ENCODE measurements around the gene ECI1.

GRCh38 chr16:2250652-2251295, 613 bp downstream of the ECI1 start:
- TF ChIP-seq, protein P1, sequence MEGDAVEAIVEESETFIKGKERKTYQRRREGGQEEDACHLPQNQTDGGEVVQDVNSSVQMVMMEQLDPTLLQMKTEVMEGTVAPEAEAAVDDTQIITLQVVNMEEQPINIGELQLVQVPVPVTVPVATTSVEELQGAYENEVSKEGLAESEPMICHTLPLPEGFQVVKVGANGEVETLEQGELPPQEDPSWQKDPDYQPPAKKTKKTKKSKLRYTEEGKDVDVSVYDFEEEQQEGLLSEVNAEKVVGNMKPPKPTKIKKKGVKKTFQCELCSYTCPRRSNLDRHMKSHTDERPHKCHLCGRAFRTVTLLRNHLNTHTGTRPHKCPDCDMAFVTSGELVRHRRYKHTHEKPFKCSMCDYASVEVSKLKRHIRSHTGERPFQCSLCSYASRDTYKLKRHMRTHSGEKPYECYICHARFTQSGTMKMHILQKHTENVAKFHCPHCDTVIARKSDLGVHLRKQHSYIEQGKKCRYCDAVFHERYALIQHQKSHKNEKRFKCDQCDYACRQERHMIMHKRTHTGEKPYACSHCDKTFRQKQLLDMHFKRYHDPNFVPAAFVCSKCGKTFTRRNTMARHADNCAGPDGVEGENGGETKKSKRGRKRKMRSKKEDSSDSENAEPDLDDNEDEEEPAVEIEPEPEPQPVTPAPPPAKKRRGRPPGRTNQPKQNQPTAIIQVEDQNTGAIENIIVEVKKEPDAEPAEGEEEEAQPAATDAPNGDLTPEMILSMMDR (IDR thresholded peaks at IDR 0.05): no peak
- TF ChIP-seq POLR2AphosphoS5 (IDR thresholded peaks at IDR 0.05) (no peak), POLR2A (IDR thresholded peaks at IDR 0.05) (no peak)
